Spinal cord (tissue), 10 donors: Measurements from ENCODE around the gene ABL1. TPM values are rescaled to one million over a fixed set of nuclear protein-coding genes. Genes with fewer than 3 reads are reported as not detected.
"Not testable (repeated sequence)": the region's sequence is repeated elsewhere in the genome, so short reads cannot be mapped to it uniquely, and the experiment has no call there.

ENCODE experiments used
- DNase-seq, 6 donors: peaks; one replicate each; pipeline versions ENCODE4 v3.0.0 to v3.0.0-alpha.2; 2013 to 2015; ENCODE audit warnings: low spot score in 6 of 6, low read depth in 4 of 6
- H3K27ac ChIP-seq: one replicate; pipeline ENCODE4 v1.5.1; 2013; ENCODE audit warnings: low read depth, low read length, control low read depth
- H3K27me3 ChIP-seq: one replicate; pipeline ENCODE4 v1.6.1; 2013; ENCODE audit warnings: low read length; ENCODE audit not compliant: control insufficient read depth, insufficient read depth
- H3K36me3 ChIP-seq: one replicate; pipeline ENCODE4 v1.6.1; 2013; ENCODE audit warnings: low read length; ENCODE audit not compliant: control insufficient read depth, insufficient read depth
- H3K4me1 ChIP-seq: one replicate; pipeline ENCODE4 v1.6.1; 2013; ENCODE audit warnings: low read length; ENCODE audit not compliant: control insufficient read depth, insufficient read depth
- H3K4me3 ChIP-seq: one replicate; pipeline ENCODE4 v1.5.1; 2013; ENCODE audit warnings: low read depth, low read length, control low read depth
- H3K9me3 ChIP-seq: one replicate; pipeline ENCODE4 v1.6.1; 2013; ENCODE audit warnings: low read length; ENCODE audit not compliant: control insufficient read depth, insufficient read depth
- WGBS: methylation state at CpG from one replicate; pipeline ENCODE4 v1.1.5; 2013; ENCODE audit warnings: missing lambda C conversion rate; ENCODE audit not compliant: insufficient coverage; 5-methylcytosine and 5-hydroxymethylcytosine counted together
- polyA plus RNA-seq, 2 donors: library from polyadenylated mRNA; unstranded; fragments of 120-200 nt; gene quantifications; one replicate each; pipeline ENCODE4 v1.2.1, GENCODE V29; 2013; ENCODE audit not compliant: insufficient read length in 2 of 2
- total RNA-seq, 2 donors: library from RNA; depleted of rRNA in 1 of 2; stranded (reverse); fragments of 120-200 nt in 1 of 2; fragments of >200 nt in 1 of 2; gene quantifications; one replicate each; pipeline versions ENCODE4 v1.2.3 to v1.2.4, GENCODE V29; 2013 to 2014
- donor health status: healthy.

Gene ABL1
- total and polyA plus RNA-seq, 4 donors, result 36.6 to 72.7 (median 63.6) TPM

DNA sequence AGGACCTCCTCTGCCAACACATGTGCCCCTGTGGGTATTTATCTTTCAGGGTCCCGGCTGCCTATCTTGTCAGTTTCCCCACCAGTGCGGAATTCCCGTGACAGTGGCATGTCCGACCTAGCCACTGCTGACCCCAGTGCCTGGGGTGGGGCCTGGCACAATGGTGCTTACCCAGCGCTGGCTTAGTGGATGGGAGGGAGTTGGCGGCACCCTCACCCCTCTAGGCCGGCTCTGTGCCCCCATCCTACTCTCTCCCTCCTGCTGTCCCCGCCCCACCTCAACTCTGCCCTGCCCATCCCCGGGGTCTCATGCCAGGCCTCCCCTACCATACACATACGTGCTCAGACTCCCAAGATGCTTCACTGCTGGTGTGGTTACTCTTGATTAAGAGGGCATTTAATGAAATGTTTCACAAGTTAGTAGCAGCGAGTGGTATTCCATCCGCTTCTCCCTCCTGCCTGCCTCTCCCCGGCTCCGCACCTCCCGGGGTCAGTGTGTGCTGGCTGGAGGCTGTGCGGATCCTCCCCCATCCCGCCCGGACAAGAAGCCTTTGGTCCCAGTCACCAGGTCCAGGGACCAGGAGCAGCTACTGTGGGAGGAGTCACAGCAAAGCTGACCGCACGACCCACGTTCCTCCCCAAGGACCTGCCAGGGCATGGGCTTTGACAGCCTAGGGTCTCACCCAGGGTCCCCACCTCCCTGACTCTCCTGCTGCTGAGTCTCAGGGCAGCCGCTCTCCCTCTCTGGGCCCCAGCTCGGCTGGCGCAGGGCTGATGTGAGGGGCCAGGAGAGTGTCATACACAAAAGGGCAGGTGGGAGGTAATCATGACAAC, 71.1 kb downstream of the ABL1 start:
- Histone ChIP-seq H3K27me3 (no peaks in the 10 kb centered on the region), H3K4me3 (no peak overlapping the region), H3K27ac (no peak overlapping the region), H3K4me1 (peaks cover 21% of the 10 kb centered on the region), H3K9me3 (no peaks in the 10 kb centered on the region), H3K36me3 (peaks cover 15% of the 10 kb centered on the region)
- WGBS, result 70% methylated on average over 17 of the region's 24 CpGs
- DNase-seq, result no peak

DNA sequence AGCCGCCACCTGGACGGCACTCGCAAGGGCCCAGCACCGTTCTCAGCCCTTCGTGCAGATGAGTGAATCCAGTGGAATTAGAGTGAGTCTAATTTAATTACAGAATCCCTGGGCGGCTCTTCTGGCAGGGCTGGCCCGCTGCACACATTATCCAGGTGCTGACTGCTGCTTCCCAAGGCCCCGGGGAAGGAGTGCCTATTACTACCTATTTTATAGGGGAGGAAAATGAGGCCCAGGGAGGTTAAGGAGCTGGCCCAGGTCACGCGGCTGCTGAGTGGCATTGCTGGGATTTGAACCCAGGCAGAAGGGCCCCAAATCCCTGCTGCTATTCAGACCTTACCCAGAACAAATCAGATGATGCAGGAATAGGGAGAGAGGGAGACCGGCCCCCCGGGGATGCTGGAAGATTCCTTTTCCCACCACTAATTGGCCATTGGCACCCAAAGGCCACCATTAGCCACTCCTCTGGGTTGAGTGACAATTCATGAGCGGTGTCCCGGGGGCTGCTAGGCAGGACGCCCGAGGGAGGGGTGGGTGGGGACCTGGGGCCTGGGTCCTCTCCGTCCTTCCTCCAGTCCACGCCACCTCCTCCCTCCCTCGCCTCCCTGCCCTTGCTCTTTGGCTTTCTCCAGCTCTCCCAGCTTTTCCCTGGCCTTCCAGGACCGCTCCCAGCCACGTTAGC, 71.8 kb downstream of the ABL1 start:
- DNase-seq, result peak in 1 of 6 donors; percentile 58
- H3K9me3 ChIP-seq, result no peaks in the 10 kb centered on the region
- H3K27ac ChIP-seq, result no peak overlapping the region
- peaks cover 13% of the 10 kb centered on the region for H3K36me3 ChIP-seq
- 71% methylated on average over 15 of the region's 21 CpGs for WGBS
- H3K4me1 ChIP-seq, result peaks cover 21% of the 10 kb centered on the region
- H3K27me3 ChIP-seq, result no peaks in the 10 kb centered on the region
- no peak overlapping the region for H3K4me3 ChIP-seq

DNA sequence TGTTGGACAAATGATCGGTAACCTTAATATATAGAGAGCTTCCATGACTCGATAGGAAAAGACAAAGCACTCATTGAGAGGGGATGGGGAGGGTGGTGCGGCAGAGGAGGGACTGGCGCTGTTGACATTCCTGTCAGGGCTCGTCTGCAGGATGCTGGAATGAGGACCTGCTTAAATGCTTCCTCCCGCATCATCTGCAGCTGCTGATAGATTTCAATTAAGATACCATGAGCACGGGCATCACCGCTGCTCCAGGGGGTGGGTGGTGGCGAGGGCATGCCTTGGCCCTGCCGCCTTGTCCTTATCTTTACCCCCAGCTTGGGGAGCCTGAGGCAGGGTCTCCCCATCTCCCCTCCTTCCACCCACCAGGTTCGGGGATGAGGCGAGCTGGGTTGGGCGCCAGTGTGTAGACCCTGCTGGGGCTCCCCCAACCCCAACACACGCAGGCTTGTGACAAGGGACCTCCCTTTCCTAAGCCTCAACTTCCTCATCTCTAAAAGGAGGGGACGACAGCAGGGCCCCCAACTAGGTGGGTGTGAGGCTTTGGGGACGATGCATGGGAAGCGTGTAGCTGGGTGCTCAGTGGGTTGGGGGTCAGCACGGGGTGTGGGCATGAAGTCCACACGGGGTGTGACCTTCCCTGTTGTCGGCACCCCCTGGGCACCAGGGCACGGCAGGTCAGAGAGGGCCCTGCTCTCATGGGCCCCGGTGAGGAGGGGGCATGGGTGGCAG, 73.3 kb downstream of the ABL1 start:
- H3K27me3 ChIP-seq, result no peaks in the 10 kb centered on the region
- no peaks in the 10 kb centered on the region for H3K9me3 ChIP-seq
- peaks cover 27% of the 10 kb centered on the region for H3K4me1 ChIP-seq
- DNase-seq, result no peak
- no peak overlapping the region for H3K27ac ChIP-seq
- WGBS, result 63% methylated on average over 15 of the region's 22 CpGs
- peaks cover 12% of the 10 kb centered on the region for H3K36me3 ChIP-seq
- no peak overlapping the region for H3K4me3 ChIP-seq

DNA sequence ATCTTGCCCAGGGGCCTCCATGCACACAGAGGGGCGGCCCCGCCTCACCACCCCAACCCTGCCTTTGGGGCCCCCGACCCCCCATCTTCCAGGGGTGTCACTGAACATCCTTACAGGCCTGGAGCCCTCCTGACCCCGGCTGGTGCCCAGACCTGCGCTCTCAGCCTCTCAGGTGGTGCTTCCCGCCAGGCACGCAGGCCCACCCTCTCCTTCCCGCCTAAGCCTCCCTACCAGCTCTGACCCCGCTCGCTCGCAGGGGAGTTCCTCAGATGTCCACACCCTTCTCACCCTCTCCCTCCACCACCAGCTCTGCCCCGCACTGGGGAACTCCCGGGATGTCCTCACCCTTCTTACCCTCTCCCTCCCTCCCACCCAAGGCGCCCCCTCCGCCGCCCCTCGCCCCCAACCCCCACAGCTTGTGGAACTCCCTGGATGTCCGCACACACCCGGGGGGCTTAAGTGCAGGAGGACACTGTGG, 73.9 kb downstream of the ABL1 start:
- DNase-seq, result no peak
- Histone ChIP-seq H3K4me3 (no peak overlapping the region), H3K4me1 (peaks cover 33% of the 10 kb centered on the region), H3K27me3 (peaks cover 4% of the 10 kb centered on the region), H3K36me3 (peaks cover 12% of the 10 kb centered on the region), H3K27ac (no peak overlapping the region), H3K9me3 (no peaks in the 10 kb centered on the region)
- 98% methylated on average over 10 of the region's 19 CpGs for WGBS

DNA sequence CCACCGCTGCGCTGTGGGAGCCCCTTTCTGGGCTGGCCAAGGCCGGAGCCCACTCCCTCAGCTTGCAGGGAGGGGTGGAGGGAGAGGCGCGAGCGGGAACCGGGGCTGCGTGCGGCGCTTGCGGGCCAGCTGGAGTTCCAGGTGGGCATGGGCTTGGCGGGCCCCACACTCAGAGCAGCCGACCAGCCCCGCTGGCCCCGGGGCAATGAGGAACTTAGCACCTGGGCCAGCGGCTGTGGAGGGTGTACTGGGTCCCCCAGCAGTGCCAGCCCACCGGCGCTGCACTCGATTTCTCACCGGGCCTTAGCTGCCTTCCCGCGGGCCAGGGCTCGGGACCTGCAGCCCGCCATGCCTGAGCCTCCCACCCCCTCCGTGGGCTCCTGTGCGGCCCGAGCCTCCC, 75.0 kb downstream of the ABL1 start:
- not testable (repeated sequence) for H3K27me3 ChIP-seq, H3K9me3 ChIP-seq, DNase-seq, H3K36me3 ChIP-seq, H3K4me3 ChIP-seq, H3K27ac ChIP-seq
- peaks cover 42% of the 10 kb centered on the region for H3K4me1 ChIP-seq
- WGBS, result 95% methylated on average over 20 of the region's 27 CpGs

DNA sequence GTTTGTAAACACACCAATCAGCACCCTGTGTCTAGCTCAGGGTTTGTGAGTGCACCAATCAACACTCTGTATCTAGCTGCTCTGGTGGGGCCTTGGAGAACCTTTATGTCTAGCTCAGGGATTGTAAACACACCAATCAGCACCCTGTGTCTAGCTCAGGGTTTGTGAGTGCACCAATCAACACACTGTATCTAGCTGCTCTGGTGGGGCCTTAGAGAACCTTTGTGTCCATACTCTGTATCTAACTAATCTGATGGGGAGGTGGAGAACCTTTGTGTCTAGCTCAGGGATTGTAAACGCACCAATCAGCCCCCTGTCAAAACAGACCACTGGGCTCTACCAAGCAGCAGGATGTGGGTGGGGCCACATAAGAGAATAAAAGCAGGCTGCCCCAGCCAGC, 75.6 kb downstream of the ABL1 start:
- not testable (repeated sequence) for H3K27ac ChIP-seq, H3K27me3 ChIP-seq, H3K4me3 ChIP-seq, H3K9me3 ChIP-seq, H3K36me3 ChIP-seq, DNase-seq
- no CpG with 5 or more reads among the region's 1 CpG for WGBS
- H3K4me1 ChIP-seq, result peaks cover 42% of the 10 kb centered on the region

DNA sequence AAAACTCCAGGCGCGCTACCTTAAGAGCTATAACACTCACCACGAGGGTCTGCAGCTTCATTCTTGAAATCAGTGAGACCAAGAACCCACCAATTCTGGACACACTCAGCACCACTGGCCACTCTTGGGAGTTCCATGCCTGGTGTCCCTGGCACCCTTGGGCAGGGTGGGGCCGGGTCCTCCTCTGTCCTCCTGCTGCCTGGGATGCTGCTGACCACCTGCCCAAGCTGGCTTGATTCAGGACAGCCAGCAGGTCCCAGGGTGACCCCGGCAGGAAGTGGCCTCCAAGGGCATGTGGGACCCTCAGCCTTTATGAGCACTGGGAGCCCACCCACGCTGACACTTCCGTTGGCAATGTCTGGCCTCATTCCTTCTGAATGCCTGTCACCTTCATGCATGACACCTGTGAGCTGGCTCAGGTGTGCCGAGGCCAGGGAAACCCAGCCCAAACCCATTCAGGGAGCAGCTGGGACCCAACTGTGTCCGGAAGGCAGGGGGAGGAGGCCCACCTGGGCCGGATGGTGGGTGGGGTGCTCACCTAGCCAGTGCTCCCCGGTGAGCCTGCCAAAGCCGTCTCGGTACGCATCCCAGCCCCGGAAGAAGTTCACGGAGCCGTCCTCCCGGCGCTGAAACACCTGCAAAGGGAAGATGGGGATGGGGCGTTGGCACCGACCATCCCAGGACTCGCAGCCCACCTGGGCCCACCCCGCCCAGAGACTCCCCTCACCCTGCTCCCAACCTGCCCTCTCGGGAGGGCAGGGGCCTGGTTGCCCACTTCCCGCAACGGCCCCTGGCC, 76.4 kb downstream of the ABL1 start:
- Histone ChIP-seq H3K27ac (no peak overlapping the region), H3K4me1 (peaks cover 37% of the 10 kb centered on the region), H3K36me3 (peaks cover 9% of the 10 kb centered on the region), H3K9me3 (no peaks in the 10 kb centered on the region), H3K27me3 (peaks cover 4% of the 10 kb centered on the region), H3K4me3 (no peak overlapping the region)
- WGBS, result 94% methylated on average over 24 of the region's 26 CpGs
- no peak for DNase-seq

DNA sequence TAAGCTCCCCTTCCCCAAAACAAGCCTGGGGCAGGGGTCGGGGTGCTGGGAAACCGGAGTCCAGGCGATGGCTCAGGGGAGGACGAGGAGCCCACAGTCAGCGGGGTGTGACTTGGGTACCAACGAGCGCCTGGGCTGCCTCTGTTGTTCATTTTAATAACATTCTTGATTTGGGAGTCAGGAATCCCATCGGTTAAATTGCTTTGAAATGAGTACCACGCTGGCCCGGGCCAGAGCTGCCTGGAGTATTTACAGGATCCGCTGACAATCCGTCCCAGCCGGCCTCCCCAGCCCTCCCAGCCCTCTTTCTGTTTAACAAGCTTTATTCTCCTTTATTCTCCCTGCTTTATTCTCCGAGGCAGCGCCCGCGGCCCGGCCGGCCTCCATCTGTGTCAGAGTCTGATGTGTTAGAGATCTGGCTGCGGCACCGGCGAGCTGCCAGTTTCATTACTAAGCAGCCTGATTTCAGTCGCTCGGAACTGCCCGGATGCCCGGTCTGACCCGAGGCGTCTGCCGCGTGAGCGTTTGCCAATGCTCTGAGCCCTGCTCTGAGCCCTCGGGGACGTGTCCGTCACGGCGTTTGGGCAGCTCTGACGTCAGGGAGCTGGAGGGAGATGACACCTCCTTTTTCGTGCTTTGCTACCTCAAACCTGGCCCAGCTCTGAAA, 78.0 kb downstream of the ABL1 start:
- Histone ChIP-seq H3K27ac (no peak overlapping the region), H3K4me1 (peaks cover 43% of the 10 kb centered on the region), H3K4me3 (no peak overlapping the region), H3K9me3 (no peaks in the 10 kb centered on the region), H3K27me3 (peaks cover 4% of the 10 kb centered on the region), H3K36me3 (peaks cover 9% of the 10 kb centered on the region)
- peak in 3 of 6 donors; percentile 54 to 86 (median 81) for DNase-seq
- WGBS, result 22% methylated on average over 36 of the region's 38 CpGs
